ENCODE measurements around the gene FARP1.

The FARP1 gene

GRCh38 chr13:98493042-98493712 is 350.3 kb downstream of the FARP1 start:
- no peak for DNase-seq

GRCh38 chr13:98494769-98495168 is 351.9 kb downstream of the FARP1 start:
- DNase-seq = no peak

GRCh38 chr13:98495627-98496478 is 353.0 kb downstream of the FARP1 start:
- DNase-seq = no peak

GRCh38 chr13:98496479-98496791 is 353.5 kb downstream of the FARP1 start:
- no peak for DNase-seq

GRCh38 chr13:98496966-98497365 is 354.1 kb downstream of the FARP1 start:
- no peak for DNase-seq

GRCh38 chr13:98500963-98501421 is 358.1 kb downstream of the FARP1 start:
- no peak for DNase-seq

GRCh38 chr13:98503175-98504028 is 360.5 kb downstream of the FARP1 start:
- DNase-seq = no peak

- no peak for DNase-seq
These were observed 361.1 kb downstream of the FARP1 start for GRCh38 chr13:98504029-98504351.

- no peak for DNase-seq
These were observed 361.6 kb downstream of the FARP1 start for GRCh38 chr13:98504371-98504963.
